Retina (tissue), 1 donor: ENCODE measurements around the gene TRIO.

Source experiments
- DNase-seq: peaks from one replicate; pipeline ENCODE4 v3.0.0-alpha.2; 2016

Gene TRIO

DNA sequence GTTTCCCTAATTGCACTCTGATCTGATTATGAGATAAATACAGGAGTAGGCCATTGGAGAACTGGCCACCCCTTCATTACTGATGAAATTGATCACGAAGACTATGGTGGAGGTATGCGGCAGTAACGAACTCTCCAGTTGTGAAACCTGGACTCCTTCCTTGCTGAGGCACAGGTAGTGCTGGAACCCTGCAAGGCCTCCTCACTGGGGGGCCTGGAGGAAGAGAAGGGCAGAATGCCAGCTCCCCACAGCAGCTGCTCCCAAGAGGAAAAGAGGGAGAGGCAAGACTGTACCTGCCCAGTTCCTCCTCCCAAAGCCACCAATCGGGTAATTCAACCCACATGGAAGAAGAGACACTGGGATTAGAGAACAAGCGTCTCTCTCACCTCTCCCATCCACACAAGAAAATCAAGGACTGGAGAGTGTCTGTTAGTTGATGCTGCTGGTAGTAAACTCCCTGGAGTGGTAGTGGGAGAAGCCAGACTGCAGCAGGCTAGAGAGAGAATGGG, 19.1 kb upstream of the TRIO start:
- no peak for DNase-seq

DNA sequence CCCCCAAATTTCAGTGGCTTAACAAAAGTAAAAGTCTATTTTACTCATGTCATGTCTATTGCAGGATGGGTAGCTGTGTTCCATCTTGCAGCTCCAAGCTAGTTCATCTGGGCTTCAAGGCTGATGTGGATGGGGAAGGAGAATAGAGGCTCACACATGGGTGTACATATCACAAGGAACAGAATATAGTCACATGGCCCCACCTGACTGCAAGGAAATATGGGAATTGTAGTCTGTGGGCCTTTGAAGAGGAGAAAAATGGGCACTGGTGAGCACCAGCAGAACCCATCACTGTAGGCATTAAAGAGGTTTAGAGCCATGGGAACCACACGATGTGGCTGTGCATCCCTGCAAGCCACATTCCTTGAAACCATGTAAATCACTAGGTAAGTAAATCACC, 17.9 kb upstream of the TRIO start:
- DNase-seq = no peak

DNA sequence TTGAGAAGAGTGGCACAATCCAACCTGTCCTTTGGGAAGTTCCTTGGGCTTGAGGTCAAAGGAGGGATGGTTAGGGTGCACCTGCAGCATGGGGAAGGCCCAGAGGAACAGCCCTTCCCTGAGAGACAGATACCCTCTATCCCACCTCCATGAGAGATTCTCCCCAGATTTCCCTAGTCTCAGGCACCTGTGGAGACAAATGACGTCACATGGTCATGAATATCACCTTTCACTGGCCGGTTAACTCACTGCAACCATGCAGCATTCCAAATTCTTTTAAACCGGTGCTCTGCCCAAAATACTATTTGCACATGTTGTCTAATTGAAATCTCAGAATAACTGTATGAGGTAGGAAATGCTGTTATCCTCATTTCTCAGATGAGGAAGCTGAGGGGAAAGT, 15.6 kb upstream of the TRIO start:
- DNase-seq = no peak

DNA sequence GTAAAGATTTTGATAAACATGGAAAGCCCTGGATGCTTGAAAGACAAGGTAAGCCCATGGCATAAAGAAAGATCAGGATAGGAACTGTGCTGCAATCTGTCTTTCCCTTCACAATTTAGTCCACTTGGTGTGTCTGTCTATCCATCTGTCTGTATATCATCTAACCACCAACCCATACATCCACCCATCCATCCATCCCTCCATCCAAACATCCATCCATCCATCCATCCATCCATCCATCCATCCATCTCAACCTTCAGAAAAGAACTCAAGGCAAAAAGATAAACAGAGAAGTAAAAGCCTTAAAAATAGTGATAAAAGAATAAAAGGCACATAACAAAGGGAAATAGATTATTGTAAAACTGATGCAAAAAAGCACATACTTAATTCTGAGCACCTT, 15.1 kb upstream of the TRIO start:
- no peak for DNase-seq

DNA sequence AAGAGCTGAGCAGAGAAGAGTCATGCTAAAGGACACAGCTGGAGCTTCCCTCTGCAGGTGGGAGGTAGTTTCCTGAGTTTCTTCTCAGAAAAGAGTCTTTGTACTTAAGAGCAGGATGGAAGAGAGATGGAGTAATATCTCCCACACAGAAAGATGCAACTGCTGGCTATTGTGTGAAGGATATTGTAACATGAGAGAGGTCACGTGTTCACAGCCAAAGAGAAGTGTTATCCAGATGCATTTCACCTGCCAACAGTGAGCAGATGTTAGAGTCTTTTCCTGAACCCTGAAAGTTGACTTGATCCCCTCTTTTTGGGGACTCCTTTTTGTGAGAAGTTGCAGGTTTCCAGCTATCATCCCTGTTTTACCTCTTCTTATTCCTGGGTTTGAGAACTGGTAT, 14.0 kb upstream of the TRIO start:
- no peak for DNase-seq

DNA sequence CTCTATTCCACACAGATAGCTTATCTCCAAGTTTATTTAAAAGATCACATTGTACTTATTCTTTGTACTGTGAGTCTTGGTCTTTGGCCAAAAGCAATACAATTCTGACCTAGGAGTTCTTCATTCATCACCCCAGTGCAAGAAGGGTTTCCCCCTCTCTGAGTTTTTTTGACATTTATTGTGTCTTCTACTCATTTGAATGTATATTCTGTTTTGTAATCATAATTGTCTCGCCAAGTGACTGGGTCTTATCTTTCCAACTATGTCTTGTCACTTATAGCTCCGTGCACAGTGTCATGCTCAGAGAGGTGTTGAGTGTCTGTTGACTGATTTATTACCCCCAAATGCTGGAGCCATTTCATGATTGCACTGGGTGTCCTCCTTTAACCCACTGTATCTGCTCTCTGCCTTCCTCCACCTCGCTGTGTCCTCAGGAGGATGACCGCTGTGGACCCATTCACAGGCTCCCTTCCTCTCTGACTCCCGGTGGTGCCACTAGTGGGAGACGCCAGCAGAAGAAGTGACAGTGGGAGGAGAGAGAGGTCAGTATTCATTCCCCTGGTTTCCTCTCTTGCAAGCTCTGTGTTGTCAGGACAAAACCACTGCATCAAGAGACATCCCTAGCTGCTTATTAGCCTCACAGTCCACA, 11.2 kb upstream of the TRIO start:
- DNase-seq = no peak

DNA sequence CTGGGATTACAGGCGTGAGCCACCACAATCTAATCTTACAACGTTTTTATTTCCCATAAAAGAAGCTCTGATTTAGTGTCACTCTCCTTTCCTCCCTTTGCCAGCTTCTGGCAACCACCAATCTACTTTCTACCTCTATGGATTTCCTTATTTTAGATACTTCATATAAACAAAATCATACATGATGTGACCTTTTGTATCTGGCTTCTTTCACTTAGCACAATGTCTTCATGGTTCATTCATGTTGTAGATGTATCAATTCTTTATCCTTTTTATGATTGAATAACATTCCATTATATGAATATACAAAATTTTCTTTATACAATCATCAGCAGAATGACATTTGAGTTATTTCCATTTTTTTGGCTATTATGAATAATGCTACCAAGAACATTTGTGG, 9.7 kb upstream of the TRIO start:
- no peak for DNase-seq

DNA sequence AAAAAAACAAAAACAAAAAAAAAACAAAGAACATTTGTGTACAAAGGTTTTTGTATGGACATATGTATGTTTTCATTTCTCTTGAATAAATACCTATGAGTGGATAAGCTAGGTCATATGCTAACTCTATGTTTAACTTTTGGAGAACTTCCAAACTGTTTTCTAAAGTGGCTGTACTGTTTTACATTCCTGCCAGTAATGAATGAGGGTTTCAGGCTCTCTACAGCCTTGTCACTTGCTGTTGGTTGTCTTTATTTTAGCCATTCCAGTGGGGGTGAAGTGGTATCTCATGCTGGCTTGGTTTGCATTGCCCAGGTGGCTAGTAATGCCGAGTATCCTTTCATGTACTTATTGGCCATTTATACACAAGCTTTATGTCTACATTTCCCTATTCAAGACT, 9.1 kb upstream of the TRIO start:
- no peak for DNase-seq

DNA sequence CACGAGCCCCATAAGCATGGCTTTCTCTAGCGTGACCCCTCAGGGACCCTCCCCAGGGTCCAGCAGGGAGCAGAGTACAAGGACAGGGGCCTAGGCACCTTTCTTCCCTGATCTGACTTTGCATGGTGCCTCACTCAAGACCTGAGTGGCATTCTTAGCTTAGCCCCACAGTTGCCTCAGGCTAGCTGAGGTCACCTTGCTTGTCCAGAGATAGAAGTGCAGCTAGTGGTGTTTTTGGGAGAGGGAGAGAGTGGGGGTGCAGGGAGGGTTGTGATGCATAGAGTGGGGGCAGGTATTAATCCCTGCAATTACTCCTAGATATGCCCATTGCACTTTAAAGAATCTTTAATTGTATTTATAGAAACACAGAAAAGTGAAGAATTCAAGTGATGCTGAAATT, 8.4 kb upstream of the TRIO start:
- DNase-seq = no peak

DNA sequence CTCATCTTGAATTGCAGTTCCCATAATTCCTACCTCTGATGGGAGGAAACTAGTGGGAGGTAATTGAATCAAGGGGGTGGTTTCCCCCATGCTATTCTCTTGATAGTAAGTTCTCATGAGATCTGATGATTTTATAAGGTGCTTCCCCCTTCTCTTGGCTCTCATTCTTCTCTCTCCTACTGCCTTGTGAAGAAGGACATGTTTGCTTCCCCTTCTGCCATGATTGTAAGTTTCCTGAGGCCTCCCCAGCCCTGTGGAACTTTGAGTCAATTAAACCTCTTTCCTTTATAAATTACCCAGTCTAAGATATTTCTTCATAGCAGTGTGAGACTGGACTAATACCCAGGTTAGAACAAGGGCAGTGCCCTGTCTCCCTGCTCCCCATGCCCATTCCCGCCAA, 7.5 kb upstream of the TRIO start:
- no peak for DNase-seq

DNA sequence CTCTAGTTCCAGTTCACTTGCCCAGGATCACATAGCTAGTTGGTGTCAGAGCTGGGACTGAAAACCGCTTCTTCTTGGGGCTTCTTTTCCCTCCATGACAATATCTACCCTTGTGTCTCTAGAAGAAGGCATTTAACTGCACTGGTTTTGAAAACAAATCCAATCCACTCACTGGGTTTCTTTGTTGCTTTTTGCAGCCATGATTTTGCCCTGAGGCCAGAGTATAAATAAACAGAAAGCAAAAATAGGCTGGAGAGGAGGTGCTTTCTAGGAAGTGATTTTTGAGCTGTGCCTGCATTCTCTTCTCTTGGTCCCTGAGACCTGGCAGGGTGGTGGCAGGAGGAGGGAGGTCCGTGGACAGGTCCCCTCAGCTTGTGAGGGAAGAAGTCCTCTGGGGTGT, 6.9 kb upstream of the TRIO start:
- DNase-seq = no peak

DNA sequence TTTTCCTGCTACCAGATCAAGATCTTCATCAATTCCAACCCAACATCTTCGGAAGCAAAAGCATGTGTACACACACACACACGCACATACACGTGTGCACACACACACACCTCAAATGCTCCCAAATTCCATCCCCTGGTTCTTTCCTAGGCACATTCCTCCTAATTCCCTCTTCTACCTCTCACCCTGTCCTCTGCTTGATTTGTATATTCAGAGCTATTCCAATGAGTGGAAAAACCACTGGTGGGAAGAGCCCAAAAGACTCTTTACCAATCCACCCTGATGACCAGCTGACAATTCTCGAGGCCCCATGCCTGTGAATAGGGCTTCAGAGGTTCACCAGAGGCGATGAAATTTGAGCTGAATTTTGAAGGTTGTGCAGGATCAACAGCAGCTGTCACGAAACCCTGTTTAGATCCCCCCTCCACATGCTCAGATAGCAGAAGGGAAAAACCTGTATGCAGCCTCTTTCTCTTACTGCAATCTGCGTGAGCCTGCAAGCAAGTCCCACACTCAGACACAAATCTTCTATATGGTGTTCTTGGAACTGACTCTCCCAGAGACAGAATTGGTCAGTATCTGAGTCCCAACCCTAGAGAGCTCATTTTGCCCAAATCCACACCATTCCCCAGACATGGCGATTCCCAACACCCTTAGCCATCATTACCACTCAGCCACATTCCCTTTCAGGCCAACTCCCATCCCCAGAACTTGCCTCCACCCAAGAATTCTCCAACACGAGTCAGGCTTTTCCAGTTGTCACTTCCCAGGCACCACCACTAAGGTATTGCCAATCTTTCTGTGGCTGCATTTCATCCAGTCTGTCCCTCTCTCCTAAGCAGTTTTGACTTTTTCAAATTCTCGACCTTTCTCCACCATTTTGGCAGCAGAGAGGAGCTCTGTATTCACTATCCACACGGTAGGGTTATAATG, 4.3 kb upstream of the TRIO start:
- DNase-seq = no peak

DNA sequence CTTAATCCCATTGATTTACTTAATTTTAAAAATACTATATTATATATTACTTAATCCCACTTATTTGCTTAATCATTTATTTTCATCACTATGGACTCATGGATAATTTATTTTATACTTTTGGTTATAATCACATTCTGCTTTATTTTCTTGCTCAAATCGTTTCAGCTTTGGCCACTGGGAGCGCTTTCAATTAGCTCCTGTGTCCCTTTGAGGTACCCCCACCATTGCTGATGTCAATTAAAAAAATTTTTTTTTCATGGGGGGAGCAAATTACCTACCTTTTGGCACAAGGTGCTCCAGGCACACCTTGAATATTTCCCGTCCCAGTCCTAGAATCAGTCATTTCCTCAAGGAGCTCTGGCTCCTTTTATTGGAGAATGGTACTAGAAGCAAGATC, 1.4 kb upstream of the TRIO start:
- DNase-seq = no peak

DNA sequence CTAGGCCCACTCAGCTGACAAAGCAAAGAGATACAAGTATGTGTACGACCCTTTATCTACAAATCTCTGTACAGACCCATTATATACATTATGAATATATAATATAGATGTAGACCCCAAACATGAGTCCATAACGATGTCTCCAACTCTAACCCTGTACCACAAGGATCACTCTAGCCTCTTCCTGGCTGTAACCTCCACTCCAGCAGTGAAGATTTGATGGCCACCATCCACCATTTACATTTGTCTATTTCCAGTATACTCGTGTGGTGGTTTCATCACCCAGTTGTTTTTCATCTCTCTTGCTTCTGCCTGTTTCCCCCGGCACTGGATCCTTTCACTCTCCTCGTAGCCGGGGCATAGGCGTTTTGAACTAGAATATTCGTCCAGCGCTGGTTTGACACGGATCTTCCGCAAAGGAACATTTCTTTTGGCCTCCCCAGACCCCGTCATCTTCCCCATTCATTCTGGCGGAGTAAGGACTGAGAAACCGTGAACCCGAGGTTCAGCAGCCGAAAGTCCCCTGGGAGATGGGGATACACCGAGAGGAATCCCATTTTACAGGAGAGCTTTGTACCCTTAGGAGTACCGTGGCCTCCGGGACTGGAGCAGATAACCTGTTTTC, 828 bp upstream of the TRIO start:
- DNase-seq = no peak

DNA sequence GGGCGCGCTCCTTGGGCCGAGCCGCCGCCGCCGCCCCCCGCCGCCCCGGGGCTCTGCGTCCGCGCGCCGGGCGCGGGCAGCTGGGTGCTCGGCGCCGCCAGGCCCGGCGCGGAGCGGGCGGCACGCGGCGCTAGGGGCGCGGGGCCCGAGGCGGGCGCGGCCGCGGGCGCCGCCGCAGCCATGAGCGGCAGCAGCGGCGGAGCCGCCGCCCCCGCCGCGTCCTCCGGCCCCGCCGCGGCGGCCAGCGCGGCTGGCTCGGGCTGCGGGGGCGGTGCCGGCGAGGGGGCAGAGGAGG, 351 bp downstream of the TRIO start:
- DNase-seq = no peak

DNA sequence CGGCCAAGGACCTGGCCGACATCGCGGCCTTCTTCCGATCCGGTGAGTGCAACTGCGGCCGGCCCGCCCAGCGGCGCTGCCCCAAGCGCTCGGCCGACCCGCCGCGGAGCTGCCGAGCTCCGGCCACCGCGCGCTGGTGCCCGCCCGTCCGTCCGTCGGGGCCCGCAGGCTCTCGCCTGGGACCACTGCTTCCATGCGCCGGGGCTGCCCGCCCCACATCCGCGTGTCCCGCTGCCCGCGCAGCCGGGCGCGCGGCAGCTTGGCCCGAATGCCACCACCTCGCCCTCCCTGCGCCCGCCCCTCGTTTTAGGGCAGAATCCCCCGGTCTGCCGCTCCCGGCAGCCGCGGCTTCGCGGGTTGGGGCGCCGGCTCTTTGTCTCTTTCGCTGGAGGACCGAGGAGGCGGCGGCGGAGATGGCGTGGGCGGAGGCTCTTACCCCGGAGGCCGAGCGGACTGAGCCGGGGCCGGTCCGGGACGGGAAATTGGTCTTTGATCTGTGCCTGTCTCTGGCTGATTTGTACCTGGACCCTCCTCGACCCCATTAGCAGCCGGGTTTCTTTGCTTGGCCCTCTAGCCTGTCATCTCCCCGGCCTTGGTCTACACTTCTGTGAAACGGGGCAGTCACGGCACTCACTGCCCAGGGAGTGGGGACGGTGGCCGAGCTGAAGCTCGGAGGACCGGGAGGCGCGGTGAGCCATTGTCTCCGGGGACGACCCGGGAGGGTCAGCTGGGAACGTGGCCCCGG, 871 bp downstream of the TRIO start:
- DNase-seq = peak; percentile 80

DNA sequence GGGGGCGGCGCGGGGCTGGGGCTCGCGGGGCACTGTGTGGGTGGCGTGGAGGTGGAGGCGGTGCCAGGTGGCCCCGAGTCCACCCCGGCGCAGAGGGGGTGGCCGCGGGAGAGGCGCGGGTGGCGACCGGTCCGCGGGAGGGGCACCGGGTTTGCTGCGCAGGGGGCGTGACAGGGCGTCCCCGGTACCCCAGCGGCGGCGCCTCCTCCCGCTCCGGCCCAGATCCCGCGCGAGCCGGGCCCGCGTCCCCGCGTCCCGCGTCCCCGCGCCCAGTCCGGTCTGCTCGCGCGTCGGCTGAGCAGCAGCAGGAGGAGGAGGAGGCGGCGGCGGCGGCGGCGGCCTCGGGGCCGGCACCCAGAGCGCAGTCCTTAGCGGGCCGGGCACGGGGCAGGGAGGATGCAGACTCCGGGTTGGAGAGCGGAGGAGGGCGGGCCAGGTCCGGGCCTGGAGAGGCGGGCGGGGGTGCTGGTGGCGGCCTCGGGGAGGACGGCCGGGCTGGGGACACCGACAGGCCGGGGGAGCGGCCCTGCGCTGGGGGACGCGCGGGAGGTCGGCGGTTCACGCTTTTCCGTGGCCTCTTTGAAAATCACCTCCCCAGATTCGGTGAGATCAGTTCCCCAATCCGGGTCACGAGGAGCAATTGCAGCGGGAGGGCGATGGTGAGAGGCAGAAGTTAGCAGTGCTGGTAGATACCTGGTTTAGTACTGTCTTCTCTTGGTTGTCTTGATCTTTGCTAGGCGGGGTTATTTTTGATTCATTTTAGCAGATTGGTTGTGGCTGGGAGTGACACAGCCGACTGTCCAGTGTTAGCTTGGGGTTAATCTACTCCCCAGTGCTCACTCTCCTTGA, 1.7 kb downstream of the TRIO start:
- peak; percentile 76 for DNase-seq

DNA sequence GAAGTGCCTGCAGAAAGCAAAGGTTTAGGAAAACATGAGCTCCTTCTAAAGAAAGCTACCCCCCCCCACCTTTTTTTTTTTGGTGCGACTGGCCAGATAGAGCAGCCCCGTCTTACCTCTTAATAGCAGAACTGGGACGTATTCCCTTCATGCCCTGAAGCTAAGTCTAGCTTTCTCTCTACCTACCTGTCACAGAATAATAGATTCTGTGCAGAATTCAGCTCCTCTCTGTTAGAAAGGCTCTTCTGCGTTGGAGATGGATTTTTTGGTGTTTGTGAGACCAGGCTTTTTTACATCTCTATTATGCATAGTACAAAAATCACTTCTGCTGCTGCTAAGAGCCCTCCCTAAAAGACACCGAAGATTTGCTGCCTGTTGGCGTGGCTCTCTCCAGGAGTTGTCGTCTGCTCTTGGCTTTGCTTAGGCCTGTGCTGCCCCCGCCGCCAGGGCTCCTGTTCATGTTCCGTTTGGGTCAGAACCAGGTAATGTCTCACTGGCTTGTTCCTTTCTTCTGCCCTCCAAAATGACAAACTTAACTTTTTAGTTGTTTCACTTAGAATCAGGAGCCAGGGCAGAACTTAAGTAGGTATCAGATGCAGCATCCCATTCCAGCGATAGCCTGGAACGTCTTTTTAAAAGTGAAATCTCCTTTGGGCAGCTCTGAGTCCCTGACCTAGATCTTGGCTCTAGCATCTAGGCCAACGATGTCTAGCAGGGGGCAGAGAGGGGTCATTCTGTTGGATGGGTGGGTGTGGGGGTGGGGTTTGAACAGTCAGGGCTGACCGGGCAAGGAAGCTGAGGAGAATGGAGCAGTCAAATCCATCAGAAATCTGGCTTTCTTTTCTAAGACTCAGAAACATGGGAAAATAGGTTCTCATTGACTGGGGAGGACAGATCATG, 2.5 kb downstream of the TRIO start:
- DNase-seq = no peak

DNA sequence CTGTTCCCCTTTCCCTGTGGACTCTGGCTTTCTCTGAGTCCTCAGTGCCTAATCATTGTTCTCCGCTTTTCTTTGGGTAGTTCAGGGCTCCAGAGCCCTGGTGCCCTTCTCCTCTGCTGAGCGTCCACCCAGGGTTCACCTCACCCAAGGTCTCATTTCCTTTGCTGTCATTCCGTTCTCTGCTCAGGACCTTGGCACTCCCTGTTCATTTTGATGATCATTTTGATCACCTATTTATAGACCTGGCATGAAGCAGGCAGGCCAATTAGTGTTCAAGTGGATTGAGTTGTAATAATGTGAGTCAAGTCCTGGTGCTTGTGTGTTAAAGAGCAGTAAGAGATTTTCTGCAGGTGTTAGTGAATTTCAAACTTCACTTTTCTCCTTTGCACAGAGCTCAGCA, 3.6 kb downstream of the TRIO start:
- no peak for DNase-seq

DNA sequence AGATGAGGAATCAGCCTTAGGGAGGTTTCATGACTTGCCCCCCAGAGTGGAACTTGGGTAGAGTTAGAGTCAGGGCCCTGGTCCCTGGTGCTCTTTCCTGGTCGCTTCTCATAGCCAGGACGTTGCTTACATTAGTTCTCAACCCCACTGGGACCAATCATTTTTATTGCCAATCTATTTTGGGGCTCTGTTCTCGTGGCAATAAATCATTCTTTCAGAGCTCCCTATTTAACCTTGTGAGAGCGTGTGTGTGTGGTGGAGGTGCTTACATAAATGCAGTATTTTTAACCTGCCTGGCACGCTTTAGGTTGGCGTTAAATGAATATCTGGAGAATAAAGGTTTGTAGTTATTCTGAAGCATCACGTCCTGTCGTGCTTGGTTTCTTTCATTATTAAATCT, 4.1 kb downstream of the TRIO start:
- DNase-seq = no peak

DNA sequence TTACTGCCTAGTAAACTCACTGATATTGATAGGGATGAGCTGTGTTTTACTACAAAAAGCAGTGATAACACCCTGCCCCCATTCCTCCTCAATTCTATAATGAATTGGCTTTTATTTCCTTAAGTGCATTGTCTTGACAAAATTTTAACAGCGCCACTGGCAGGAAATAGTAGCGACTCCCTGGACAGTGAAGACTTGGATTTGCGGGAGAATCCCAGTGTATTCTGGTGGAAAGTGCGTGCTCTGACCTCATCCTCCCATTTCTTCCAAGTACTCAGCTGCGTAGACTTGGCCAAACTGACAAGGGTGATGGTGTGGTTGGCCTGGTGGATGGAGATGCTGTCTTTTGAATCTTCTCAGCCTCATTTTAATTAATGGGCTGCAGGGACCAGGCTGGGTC, 5.3 kb downstream of the TRIO start:
- DNase-seq = no peak
